ENCODE measurements around the gene SEMA5A. TPM values are rescaled to one million over a fixed set of nuclear protein-coding genes. Genes with fewer than 3 reads are reported as not detected.

SEMA5A gene
- total RNA-seq, 3 donors from 2014 or later, result 0.03 to 0.26 (median 0.14) TPM

DNA sequence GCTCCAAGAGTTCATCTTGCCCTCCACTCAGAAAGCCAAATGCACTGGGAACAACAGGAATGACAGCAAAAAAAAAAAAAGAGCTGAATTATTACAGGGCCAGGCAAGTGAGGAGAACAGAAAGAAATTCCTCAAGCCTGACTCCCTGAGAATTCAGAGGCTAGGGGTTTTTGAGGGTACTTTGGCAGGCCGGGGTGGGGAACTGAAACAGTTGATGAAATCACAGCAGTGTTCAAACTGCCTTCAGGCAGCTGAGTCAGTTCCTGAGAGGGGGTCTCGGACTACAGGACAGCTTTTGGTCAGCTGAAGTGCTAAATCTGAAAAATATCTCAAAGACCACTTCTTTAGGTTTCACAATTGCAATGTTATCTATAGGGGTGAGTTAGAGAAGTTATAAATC, 419.4 kb downstream of the SEMA5A start:
- no peaks in the 10 kb centered on the region for H3K4me1 Mint-ChIP-seq (ENCODE audit: low read depth)
- H3K9me3 Mint-ChIP-seq, result peaks cover 12% of the 10 kb centered on the region
- H3K27me3 Mint-ChIP-seq (ENCODE audit: low read depth), result no peaks in the 10 kb centered on the region
- no peak overlapping the region for H3K4me3 Mint-ChIP-seq
- ATAC-seq, result no peak
- H3K36me3 Mint-ChIP-seq (ENCODE audit: insufficient read depth), result no peaks in the 10 kb centered on the region
- no peak for DNase-seq

DNA sequence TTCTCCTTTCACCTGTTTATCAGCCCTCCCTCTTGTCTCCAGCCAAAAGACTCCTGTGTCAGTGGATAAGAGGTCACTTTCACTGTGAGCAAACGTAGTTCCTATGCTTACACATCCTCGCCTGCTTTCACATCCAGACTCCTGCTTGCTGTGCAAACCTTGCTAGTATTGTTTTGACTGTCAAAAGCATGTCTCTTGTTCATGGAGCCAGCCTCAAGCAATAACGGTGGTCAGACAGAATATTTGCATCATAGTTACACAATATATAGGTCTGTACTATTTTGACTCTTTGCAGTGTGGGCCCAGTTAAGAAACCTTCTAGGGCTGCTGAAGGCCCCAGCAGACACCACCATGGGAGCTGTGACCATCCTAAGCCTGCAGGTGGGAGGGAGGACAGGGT, 420.0 kb downstream of the SEMA5A start:
- H3K4me1 Mint-ChIP-seq (ENCODE audit: low read depth), result no peaks in the 10 kb centered on the region
- H3K4me3 Mint-ChIP-seq, result no peak overlapping the region
- no peaks in the 10 kb centered on the region for H3K36me3 Mint-ChIP-seq (ENCODE audit: insufficient read depth)
- H3K9me3 Mint-ChIP-seq, result peaks cover 12% of the 10 kb centered on the region
- H3K27me3 Mint-ChIP-seq (ENCODE audit: low read depth), result no peaks in the 10 kb centered on the region
- ATAC-seq (no peak), DNase-seq (no peak)

DNA sequence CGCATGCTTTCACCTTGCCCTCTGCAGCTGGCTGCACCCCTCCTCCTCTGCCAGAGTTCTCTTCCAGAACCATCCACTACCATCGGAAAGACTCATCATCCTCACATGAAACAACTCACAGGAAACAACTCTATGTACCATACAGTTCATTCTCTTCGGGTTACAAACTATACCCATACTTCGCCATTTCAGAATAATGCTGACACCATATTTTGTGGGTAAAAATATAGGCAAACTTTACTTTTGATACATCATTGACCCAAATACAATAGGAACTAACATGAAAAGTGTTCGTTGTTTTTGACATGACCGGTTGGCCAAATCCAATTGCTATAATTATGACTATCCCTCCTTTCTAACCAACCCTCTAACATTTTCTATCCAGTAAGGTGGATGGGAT, 421.0 kb downstream of the SEMA5A start:
- Mint-ChIP-seq H3K27me3 (ENCODE audit: low read depth) (no peaks in the 10 kb centered on the region), H3K4me3 (no peak overlapping the region), H3K9me3 (peaks cover 12% of the 10 kb centered on the region), H3K4me1 (ENCODE audit: low read depth) (no peaks in the 10 kb centered on the region), H3K36me3 (ENCODE audit: insufficient read depth) (no peaks in the 10 kb centered on the region)
- ATAC-seq (no peak), DNase-seq (no peak)

DNA sequence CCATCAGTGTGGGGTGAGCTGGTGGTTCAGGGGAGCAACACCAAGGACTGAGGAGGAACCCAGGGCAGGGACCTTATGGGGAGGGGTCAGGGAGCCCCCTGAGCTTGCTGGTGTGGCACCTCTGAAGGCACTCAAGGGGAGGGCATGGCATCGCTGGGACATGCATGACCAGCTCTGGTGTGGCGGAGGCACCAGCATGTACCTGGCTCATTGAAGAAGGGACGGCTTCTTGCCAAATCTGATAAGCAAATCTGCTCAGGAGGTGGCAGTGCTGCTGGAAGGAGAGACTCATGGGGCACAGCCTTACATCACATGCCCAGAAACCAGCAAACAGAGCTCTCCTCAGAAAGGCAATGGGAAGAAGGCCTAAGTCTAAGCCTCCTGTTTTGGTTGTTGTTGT, 421.8 kb downstream of the SEMA5A start:
- ATAC-seq, result no peak
- Mint-ChIP-seq H3K4me1 (ENCODE audit: low read depth) (no peaks in the 10 kb centered on the region), H3K36me3 (ENCODE audit: insufficient read depth) (no peaks in the 10 kb centered on the region), H3K4me3 (no peak overlapping the region), H3K9me3 (peaks cover 12% of the 10 kb centered on the region), H3K27me3 (ENCODE audit: low read depth) (no peaks in the 10 kb centered on the region)
- no peak for DNase-seq

- peaks cover 4% of the 10 kb centered on the region for H3K9me3 Mint-ChIP-seq
- H3K4me3 Mint-ChIP-seq, result no peak overlapping the region
- no peaks in the 10 kb centered on the region for H3K4me1 Mint-ChIP-seq (ENCODE audit: low read depth)
- ATAC-seq (no peak), DNase-seq (no peak)
- H3K27me3 Mint-ChIP-seq (ENCODE audit: low read depth), result no peaks in the 10 kb centered on the region
- H3K36me3 Mint-ChIP-seq (ENCODE audit: insufficient read depth), result no peaks in the 10 kb centered on the region
Measured at GRCh38 chr5:9122528-9122927, 423.3 kb downstream of the SEMA5A start.

DNA sequence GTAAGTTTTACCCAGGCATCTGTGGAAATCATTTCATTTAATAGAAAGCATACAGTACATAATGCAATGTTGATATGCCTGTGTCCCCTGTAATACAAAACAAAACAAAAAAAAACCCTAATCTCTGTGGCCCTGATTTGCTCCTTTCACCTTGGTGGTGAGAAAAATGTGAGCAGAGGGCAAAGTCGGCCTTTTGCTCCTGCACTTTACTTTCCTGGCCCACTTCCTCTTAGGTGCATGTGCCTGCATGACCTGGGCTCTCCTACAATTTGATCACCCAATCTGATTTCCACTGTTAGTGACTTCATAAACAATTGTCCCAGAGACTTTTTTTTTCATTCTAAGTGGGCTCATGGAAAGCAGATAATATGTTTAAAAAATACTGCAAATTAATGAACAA, 424.3 kb downstream of the SEMA5A start:
- ATAC-seq (no peak), DNase-seq (no peak)
- Mint-ChIP-seq H3K36me3 (ENCODE audit: insufficient read depth) (no peaks in the 10 kb centered on the region), H3K9me3 (peaks cover 3% of the 10 kb centered on the region), H3K4me3 (no peak overlapping the region), H3K4me1 (ENCODE audit: low read depth) (no peaks in the 10 kb centered on the region), H3K27me3 (ENCODE audit: low read depth) (no peaks in the 10 kb centered on the region)

DNA sequence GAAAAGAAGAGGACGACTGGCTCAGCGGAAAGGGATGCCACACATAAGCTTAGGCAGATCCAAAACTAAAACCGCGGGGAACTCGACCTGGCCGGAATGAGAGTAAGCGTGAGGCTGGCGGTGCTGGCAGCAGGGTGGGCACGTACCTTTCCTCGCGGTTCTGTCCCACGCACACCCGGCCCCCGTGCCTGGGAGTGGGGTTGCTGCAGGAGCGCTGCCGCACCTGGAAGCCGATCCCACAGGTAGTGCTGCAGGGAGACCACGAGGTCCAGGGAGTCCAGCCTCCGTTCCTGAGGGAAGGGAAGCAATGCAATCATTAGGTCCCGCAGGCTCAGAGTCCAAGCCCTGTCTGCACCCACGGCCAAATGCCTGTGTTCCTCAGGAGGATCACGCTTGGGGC, 427.0 kb downstream of the SEMA5A start:
- no peak overlapping the region for H3K4me3 Mint-ChIP-seq

GRCh38 chr5:9115093-9115492, 430.8 kb downstream of the SEMA5A start:
- Mint-ChIP-seq H3K4me1 (ENCODE audit: low read depth) (no peaks in the 10 kb centered on the region), H3K9me3 (peaks cover 8% of the 10 kb centered on the region), H3K4me3 (no peak overlapping the region), H3K27me3 (ENCODE audit: low read depth) (no peaks in the 10 kb centered on the region), H3K36me3 (ENCODE audit: insufficient read depth) (no peaks in the 10 kb centered on the region)
- DNase-seq, result no peak
- ATAC-seq, result no peak

More for the DNA sequence above, 427.0 kb downstream of the SEMA5A start:
- Mint-ChIP-seq H3K27me3 (ENCODE audit: low read depth) (no peaks in the 10 kb centered on the region), H3K9me3 (peaks cover 11% of the 10 kb centered on the region), H3K36me3 (ENCODE audit: insufficient read depth) (no peaks in the 10 kb centered on the region), H3K4me1 (ENCODE audit: low read depth) (no peaks in the 10 kb centered on the region)
- DNase-seq, result no peak
- ATAC-seq, result no peak

DNA sequence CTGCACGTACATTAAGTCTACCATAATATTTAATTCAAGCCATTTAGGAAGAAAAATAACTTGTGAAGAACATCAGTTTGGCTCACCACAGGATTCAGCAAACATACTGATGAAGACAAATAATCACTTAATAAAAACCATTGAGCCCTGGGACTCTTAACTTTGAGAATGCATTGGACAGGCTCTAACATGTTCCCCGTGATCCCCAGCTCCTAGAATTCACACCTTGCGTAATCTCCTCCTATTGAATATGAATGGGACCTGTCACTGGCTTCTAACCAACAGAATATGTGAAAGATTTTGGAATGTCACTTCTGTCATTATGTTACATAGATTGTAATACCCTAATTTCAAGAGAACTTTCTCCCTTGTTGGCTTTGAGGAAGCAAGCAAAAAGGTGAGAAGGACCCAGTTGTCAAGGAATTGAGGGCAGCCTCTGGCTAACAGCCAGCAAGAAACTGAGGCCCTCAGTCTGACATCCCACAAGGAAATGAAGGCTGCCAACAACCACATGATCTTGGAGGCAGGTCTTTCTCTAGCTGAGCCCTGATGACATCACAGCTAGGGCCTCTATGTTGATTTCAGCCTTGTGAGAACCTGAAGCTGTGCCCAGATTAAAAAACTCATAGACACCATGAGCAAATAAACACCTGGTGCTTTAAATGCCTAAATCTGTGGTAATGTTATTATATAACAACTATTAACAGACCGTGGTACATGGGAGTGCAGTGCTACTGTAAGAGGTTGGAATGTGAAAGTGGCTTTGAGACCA, 433.2 kb downstream of the SEMA5A start:
- no peaks in the 10 kb centered on the region for H3K4me1 Mint-ChIP-seq (ENCODE audit: low read depth)
- DNase-seq (no peak), ATAC-seq (no peak)
- H3K27me3 Mint-ChIP-seq (ENCODE audit: low read depth), result no peaks in the 10 kb centered on the region
- H3K36me3 Mint-ChIP-seq (ENCODE audit: insufficient read depth), result no peaks in the 10 kb centered on the region
- no peak overlapping the region for H3K4me3 Mint-ChIP-seq
- peaks cover 8% of the 10 kb centered on the region for H3K9me3 Mint-ChIP-seq

DNA sequence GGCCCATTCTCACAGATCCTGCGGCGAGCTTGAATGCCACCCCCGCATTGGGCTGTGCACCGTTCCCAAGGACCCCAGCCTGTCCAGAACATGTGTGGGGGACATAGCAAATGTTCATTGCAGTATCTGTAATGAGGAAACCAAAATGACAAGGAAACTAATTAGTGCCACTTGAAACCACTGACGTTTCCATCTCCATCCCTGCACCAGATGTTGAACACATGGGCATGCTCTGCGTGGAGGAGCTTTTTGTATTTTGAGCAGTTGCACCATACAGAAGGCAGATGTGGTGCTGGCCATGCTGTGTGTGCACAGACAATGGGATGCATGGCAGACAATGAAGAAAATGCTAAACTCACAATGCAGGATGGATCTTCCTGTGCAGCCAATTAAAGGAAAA, 437.7 kb downstream of the SEMA5A start:
- H3K4me1 Mint-ChIP-seq (ENCODE audit: low read depth), result no peaks in the 10 kb centered on the region
- no peaks in the 10 kb centered on the region for H3K9me3 Mint-ChIP-seq
- H3K27me3 Mint-ChIP-seq (ENCODE audit: low read depth), result no peaks in the 10 kb centered on the region
- H3K36me3 Mint-ChIP-seq (ENCODE audit: insufficient read depth), result no peaks in the 10 kb centered on the region
- H3K4me3 Mint-ChIP-seq, result no peak overlapping the region
- no peak for DNase-seq
- no peak for ATAC-seq

DNA sequence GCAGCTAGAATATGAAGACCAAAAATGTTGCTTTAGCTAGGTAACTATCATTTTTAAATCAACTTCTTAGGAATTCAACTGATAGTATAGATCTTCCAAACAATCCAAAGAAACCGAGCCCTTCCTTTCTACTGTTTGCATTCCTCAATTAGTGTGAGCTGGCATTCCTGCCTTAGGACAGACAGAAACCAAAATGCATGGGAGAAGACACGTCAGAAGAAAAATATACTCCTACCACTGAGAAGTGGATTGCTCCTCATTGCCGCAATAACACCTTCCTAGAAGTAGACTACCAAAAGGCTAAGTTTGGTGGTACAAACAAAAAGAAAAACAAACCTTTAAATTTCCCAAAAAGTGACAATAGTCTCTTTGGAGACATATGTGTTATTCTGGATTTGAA, 440.0 kb downstream of the SEMA5A start:
- Mint-ChIP-seq H3K9me3 (no peaks in the 10 kb centered on the region), H3K4me1 (ENCODE audit: low read depth) (no peaks in the 10 kb centered on the region), H3K27me3 (ENCODE audit: low read depth) (no peaks in the 10 kb centered on the region), H3K4me3 (no peak overlapping the region), H3K36me3 (ENCODE audit: insufficient read depth) (no peaks in the 10 kb centered on the region)
- ATAC-seq, result no peak
- DNase-seq, result no peak

GRCh38 chr5:9104571-9105339, 441.1 kb downstream of the SEMA5A start:
- H3K4me3 Mint-ChIP-seq, result no peak overlapping the region
- H3K4me1 Mint-ChIP-seq (ENCODE audit: low read depth), result no peaks in the 10 kb centered on the region
- H3K36me3 Mint-ChIP-seq (ENCODE audit: insufficient read depth), result no peaks in the 10 kb centered on the region
- ATAC-seq (no peak), DNase-seq (no peak)
- no peaks in the 10 kb centered on the region for H3K27me3 Mint-ChIP-seq (ENCODE audit: low read depth)
- H3K9me3 Mint-ChIP-seq, result no peaks in the 10 kb centered on the region

- H3K4me3 Mint-ChIP-seq, result no peak overlapping the region
- ATAC-seq, result no peak
- peaks cover 4% of the 10 kb centered on the region for H3K9me3 Mint-ChIP-seq
- no peaks in the 10 kb centered on the region for H3K36me3 Mint-ChIP-seq (ENCODE audit: insufficient read depth)
- no peaks in the 10 kb centered on the region for H3K27me3 Mint-ChIP-seq (ENCODE audit: low read depth)
- no peaks in the 10 kb centered on the region for H3K4me1 Mint-ChIP-seq (ENCODE audit: low read depth)
- no peak for DNase-seq
Measured at GRCh38 chr5:9103290-9103689, 442.6 kb downstream of the SEMA5A start.

GRCh38 chr5:9099689-9100088, 446.2 kb downstream of the SEMA5A start:
- ATAC-seq, result no peak
- H3K4me1 Mint-ChIP-seq (ENCODE audit: low read depth), result no peaks in the 10 kb centered on the region
- H3K36me3 Mint-ChIP-seq (ENCODE audit: insufficient read depth), result no peaks in the 10 kb centered on the region

GRCh38 chr5:9098990-9099389, 446.9 kb downstream of the SEMA5A start:
- ATAC-seq, result no peak

More at GRCh38 chr5:9099689-9100088, 446.2 kb downstream of the SEMA5A start:
- Mint-ChIP-seq H3K9me3 (peaks cover 4% of the 10 kb centered on the region), H3K27me3 (ENCODE audit: low read depth) (no peaks in the 10 kb centered on the region), H3K4me3 (no peak overlapping the region)
- no peak for DNase-seq

More at GRCh38 chr5:9098990-9099389, 446.9 kb downstream of the SEMA5A start:
- Mint-ChIP-seq H3K9me3 (peaks cover 5% of the 10 kb centered on the region), H3K4me1 (ENCODE audit: low read depth) (no peaks in the 10 kb centered on the region), H3K4me3 (no peak overlapping the region), H3K36me3 (ENCODE audit: insufficient read depth) (no peaks in the 10 kb centered on the region), H3K27me3 (ENCODE audit: low read depth) (no peaks in the 10 kb centered on the region)
- no peak for DNase-seq

Data from activated T-cell treated with anti-CD3 and anti-CD28 coated beads, Interleukin-2, amount 50 U/mL, for 4 hours (primary cell).